Measurements from ENCODE around the gene GPD1. TPM values are rescaled to one million over a fixed set of nuclear protein-coding genes. Genes with fewer than 3 reads are reported as not detected.

GPD1 gene
- total RNA-seq, 4 donors from 2014 or later, result 9.2 to 22.1 (median 11.3) TPM; not detected in 1

- 17 to 18% methylated on average over 2 to 3 of the region's 3 CpGs for WGBS, 2 donors (ENCODE audit: low coverage in 1 of 2)
- TF ChIP-seq EP300 (IDR thresholded peaks at IDR 0.05; ENCODE audit: low read depth) (no peak), POLR2A (IDR thresholded peaks at IDR 0.05) (no peak), CTCF (IDR thresholded peaks at IDR 0.05) (peak; percentile 70 to 82 (median 78))
- H3K4me1 ChIP-seq, result peaks cover 0 to 17% (median 10%) of the 10 kb centered on the region in 4 donors
- no peak overlapping the region for H3K4me3 ChIP-seq
- DNase-seq, result peak; percentile 70
- H3K36me3 ChIP-seq, result peaks cover 0 to 43% (median 19%) of the 10 kb centered on the region in 4 donors
- H3K27ac ChIP-seq, result no peak overlapping the region
- H3K27me3 ChIP-seq, result no peaks in the 10 kb centered on the region
- in situ Hi-C loops (cut with MboI; ENCODE audit: low pct_ligation_motif_present in 1 of 4, low pct_unique_long_range_greater_than_20kb in 1 of 4, low sequenced_read_pairs in 3 of 4), result loop anchor here in 3 of 4 donors (25.0 kb wide), 2 partner anchors 99 to 224 kb away; no protein-coding TSS in a partner anchor
- intact Hi-C loops (cut with DNase I; ENCODE audit: low total_unique reads), result loop anchor here (10.0 kb wide), 1 partner anchor 1274 kb away; the partner anchor contains the start of gene CACNB3
- no peaks in the 10 kb centered on the region for H3K9me3 ChIP-seq
Measured at GRCh38 chr12:50088577-50089335, 15.1 kb upstream of the GPD1 start.

- in situ Hi-C loops (cut with MboI; ENCODE audit: low pct_ligation_motif_present in 1 of 4, low pct_unique_long_range_greater_than_20kb in 1 of 4, low sequenced_read_pairs in 3 of 4), result loop anchor here in 3 of 4 donors (10.0 to 25.0 kb wide), 3 partner anchors 85 to 223 kb away; no protein-coding TSS in a partner anchor
- Histone ChIP-seq H3K4me1 (peaks cover 0 to 13% (median 5%) of the 10 kb centered on the region in 4 donors), H3K9me3 (no peaks in the 10 kb centered on the region), H3K36me3 (peaks cover 0 to 53% (median 24%) of the 10 kb centered on the region in 4 donors), H3K27me3 (no peaks in the 10 kb centered on the region), H3K27ac (no peak overlapping the region), H3K4me3 (no peak overlapping the region)
- TF ChIP-seq POLR2A (IDR thresholded peaks at IDR 0.05), result no peak
- TF ChIP-seq EP300 (IDR thresholded peaks at IDR 0.05; ENCODE audit: low read depth), result no peak
- no peak for TF ChIP-seq CTCF (IDR thresholded peaks at IDR 0.05)
- intact Hi-C loops (cut with DNase I; ENCODE audit: low total_unique reads), result loop anchor here (10.0 kb wide), 1 partner anchor 1275 kb away; the partner anchor contains the start of gene CACNB3
- no peak for DNase-seq
- WGBS, 2 donors (ENCODE audit: low coverage in 1 of 2), result 96% methylated on average over 7 of the region's 7 CpGs; no CpG with 5 or more reads in 1 of the 2 donors
Measured at GRCh38 chr12:50089730-50090129, 14.1 kb upstream of the GPD1 start.

- H3K9me3 ChIP-seq, result no peaks in the 10 kb centered on the region
- in situ Hi-C loops (cut with MboI; ENCODE audit: low pct_ligation_motif_present in 1 of 4, low pct_unique_long_range_greater_than_20kb in 1 of 4, low sequenced_read_pairs in 3 of 4), result loop anchor here in 3 of 4 donors (10.0 to 25.0 kb wide), 3 partner anchors 84 to 222 kb away; no protein-coding TSS in a partner anchor
- DNase-seq, result no peak
- H3K4me1 ChIP-seq, result peaks cover 0 to 13% (median 5%) of the 10 kb centered on the region in 4 donors
- intact Hi-C loops (cut with DNase I; ENCODE audit: low total_unique reads), result no loop called here
- no peaks in the 10 kb centered on the region for H3K27me3 ChIP-seq
- no peak overlapping the region for H3K27ac ChIP-seq
- no peak overlapping the region for H3K4me3 ChIP-seq
- H3K36me3 ChIP-seq, result peaks cover 0 to 59% (median 28%) of the 10 kb centered on the region in 4 donors
- no peak for TF ChIP-seq POLR2AphosphoS5 (IDR thresholded peaks at IDR 0.05)
- TF ChIP-seq EP300 (IDR thresholded peaks at IDR 0.05; ENCODE audit: low read depth), result no peak
- no peak for TF ChIP-seq CTCF (IDR thresholded peaks at IDR 0.05)
- no peak for TF ChIP-seq POLR2A (IDR thresholded peaks at IDR 0.05)
- 96 to 100% methylated on average over 3 to 5 of the region's 5 CpGs for WGBS, 2 donors (ENCODE audit: low coverage in 1 of 2)
Measured at GRCh38 chr12:50090391-50090790, 13.4 kb upstream of the GPD1 start.

- 81 to 88% methylated on average over 4 to 6 of the region's 6 CpGs for WGBS, 2 donors (ENCODE audit: low coverage in 1 of 2)
- H3K4me3 ChIP-seq, result no peak overlapping the region
- H3K36me3 ChIP-seq, result peaks cover 0 to 58% (median 31%) of the 10 kb centered on the region in 4 donors
- no peak overlapping the region for H3K27ac ChIP-seq
- TF ChIP-seq EP300 (IDR thresholded peaks at IDR 0.05; ENCODE audit: low read depth) (no peak), POLR2A (IDR thresholded peaks at IDR 0.05) (no peak), POLR2AphosphoS5 (IDR thresholded peaks at IDR 0.05) (no peak), CTCF (IDR thresholded peaks at IDR 0.05) (no peak)
- intact Hi-C loops (cut with DNase I; ENCODE audit: low total_unique reads) (no loop called here), in situ Hi-C loops (cut with MboI; ENCODE audit: low pct_ligation_motif_present in 1 of 4, low pct_unique_long_range_greater_than_20kb in 1 of 4, low sequenced_read_pairs in 3 of 4) (loop anchor here in 3 of 4 donors (10.0 to 25.0 kb wide), 3 partner anchors 77 to 214 kb away; no protein-coding TSS in a partner anchor)
- no peaks in the 10 kb centered on the region for H3K9me3 ChIP-seq
- H3K4me1 ChIP-seq, result no peaks in the 10 kb centered on the region
- H3K27me3 ChIP-seq, result no peaks in the 10 kb centered on the region
- no peak for DNase-seq
Measured at GRCh38 chr12:50097952-50098351, 5.9 kb upstream of the GPD1 start.

Measured in transverse colon (tissue), 4 donors.